Karpas-422 (cell line): ENCODE measurements around the gene SUSD4. TPM values are rescaled to one million over a fixed set of nuclear protein-coding genes. Genes with fewer than 3 reads are reported as not detected.

Experiments
- DNase-seq: peaks from one replicate; pipeline ENCODE4 v3.0.0-alpha.2; 2015
- H2AFZ ChIP-seq: fragments of 200-600 bp; sonication (generic); 2 replicates; pipeline ENCODE4 v1.6.1; 2014; ENCODE audit warnings: antibody characterized with exemption, low read length, mixed read lengths
- H3K27ac ChIP-seq: fragments of 200-600 bp; sonication (generic); 2 replicates; pipeline ENCODE4 v1.5.1; 2014; ENCODE audit warnings: mild to moderate bottlenecking, low read length, moderate library complexity
- H3K27me3 ChIP-seq: fragments of 200-600 bp; sonication (generic); 2 replicates; pipeline ENCODE4 v1.6.1; 2014; ENCODE audit warnings: low read length, mixed read lengths
- H3K36me3 ChIP-seq: fragments of 200-600 bp; sonication (generic); 2 replicates; pipeline ENCODE4 v1.6.1; 2014; ENCODE audit warnings: low read length, mixed read lengths; ENCODE audit not compliant: insufficient read depth
- H3K4me1 ChIP-seq: fragments of 200-600 bp; sonication (generic); 2 replicates; pipeline ENCODE4 v1.6.1; 2014; ENCODE audit warnings: mild to moderate bottlenecking, low read length, mixed read lengths
- H3K4me2 ChIP-seq: fragments of 200-600 bp; sonication (generic); 2 replicates; pipeline ENCODE4 v1.6.1; 2014; ENCODE audit warnings: low read length, low read depth, mild to moderate bottlenecking; ENCODE audit not compliant: poor library complexity, severe bottlenecking
- H3K4me3 ChIP-seq: fragments of 200-600 bp; sonication (generic); 2 replicates; pipeline ENCODE4 v1.5.1; 2014; ENCODE audit warnings: mild to moderate bottlenecking, antibody characterized with exemption, low read length, mixed read lengths
- H3K79me2 ChIP-seq: fragments of 200-600 bp; sonication (generic); 2 replicates; pipeline ENCODE4 v1.6.1; 2014; ENCODE audit warnings: mild to moderate bottlenecking, low read length, mixed read lengths
- H3K9ac ChIP-seq: fragments of 200-600 bp; sonication (generic); 2 replicates; pipeline ENCODE4 v1.6.0; 2014; ENCODE audit warnings: low read length
- H3K9me2 ChIP-seq: fragments of 200-600 bp; sonication (generic), shearing (Covaris generic); replicated peaks from 2 replicates; pipeline ENCODE4 v1.6.0; 2014; ENCODE audit warnings: mild to moderate bottlenecking, low read length, moderate library complexity; ENCODE audit not compliant: insufficient read depth
- H3K9me3 ChIP-seq: fragments of 300-700, 200-600 bp; sonication (generic); 2 replicates; pipeline ENCODE4 v1.6.1; 2014; ENCODE audit warnings: low read length, mixed read lengths
- H4K20me1 ChIP-seq: fragments of 200-600 bp; sonication (generic); 2 replicates; pipeline ENCODE4 v1.6.1; 2014; ENCODE audit warnings: mild to moderate bottlenecking, antibody characterized with exemption, low read length, low read depth; ENCODE audit not compliant: insufficient read depth
- total RNA-seq: library from RNA; depleted of rRNA; stranded (reverse); fragments of >200 nt; shearing (Covaris generic); gene quantifications from 2 replicates; pipeline ENCODE4 v1.2.3, GENCODE V29; 2014; ENCODE audit warnings: low replicate concordance

SUSD4 gene
- total RNA-seq, 1 experiment from 2014 or later: 0.34 TPM

DNA sequence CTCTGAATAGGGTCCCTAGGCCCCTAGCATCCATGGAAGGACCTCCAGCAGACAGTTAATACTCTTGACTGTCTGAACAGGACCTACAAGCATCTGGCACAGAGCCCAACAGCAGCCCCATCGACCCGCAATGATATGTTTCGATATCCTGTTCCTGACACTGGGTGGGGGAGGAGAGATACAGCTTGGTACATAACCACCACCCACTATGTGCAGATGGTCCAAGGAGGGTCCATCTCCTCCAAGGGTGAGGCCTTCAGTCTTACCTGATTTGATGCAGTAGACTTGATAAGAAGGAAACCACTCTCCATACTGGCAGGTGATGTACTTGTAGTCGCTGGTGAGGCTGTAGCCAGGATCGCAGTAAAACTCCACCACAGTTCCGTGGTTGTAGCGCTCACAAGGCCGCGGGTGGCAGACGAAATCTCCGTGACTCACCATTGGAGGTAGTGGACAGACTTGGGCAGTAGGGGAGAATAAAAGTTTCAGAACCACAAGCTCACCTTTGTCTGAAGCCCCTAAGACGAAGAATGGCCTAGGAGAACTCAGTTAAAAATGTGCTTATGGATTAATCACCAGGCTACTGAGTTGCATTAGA is 134.9 kb downstream of the SUSD4 start:
- H3K27ac ChIP-seq: no peak overlapping the region
- DNase-seq: no peak

DNA sequence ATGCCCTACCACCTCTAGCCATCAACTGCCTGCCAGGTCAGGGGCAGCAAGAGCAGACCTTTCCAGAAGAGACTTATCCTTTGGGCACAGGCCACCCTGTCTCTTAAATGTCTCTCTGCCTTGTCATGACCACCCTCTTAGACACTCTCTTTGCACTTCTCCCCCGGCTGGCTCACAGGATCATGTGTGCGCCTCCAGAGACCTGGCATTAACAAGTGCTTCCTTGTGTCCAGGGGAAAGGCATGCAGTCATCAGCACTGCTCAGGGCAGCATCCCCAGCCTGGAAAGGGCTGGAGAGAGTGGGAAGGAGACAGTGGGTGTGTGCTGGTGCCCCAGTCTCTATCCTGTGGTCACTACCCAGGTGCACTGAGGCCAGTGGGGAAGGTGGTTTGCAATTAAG is 135.8 kb downstream of the SUSD4 start:
- no peak overlapping the region for H3K4me2 ChIP-seq
- H3K27ac ChIP-seq: no peak overlapping the region
- H3K4me1 ChIP-seq: peaks cover 2% of the 10 kb centered on the region; the same call in 1 of the 2 replicates
- no peaks in the 10 kb centered on the region for H4K20me1 ChIP-seq
- H3K9me2 ChIP-seq: no peaks in the 10 kb centered on the region
- no peak overlapping the region for H2AFZ ChIP-seq
- no peak for DNase-seq
- H3K79me2 ChIP-seq: no peaks in the 10 kb centered on the region
- H3K36me3 ChIP-seq: no peaks in the 10 kb centered on the region
- no peak overlapping the region for H3K9ac ChIP-seq
- H3K9me3 ChIP-seq: no peaks in the 10 kb centered on the region
- no peak overlapping the region for H3K4me3 ChIP-seq
- H3K27me3 ChIP-seq: no peaks in the 10 kb centered on the region

More for the DNA sequence above, 134.9 kb downstream of the SUSD4 start:
- no peaks in the 10 kb centered on the region for H3K4me1 ChIP-seq
- H3K36me3 ChIP-seq: no peaks in the 10 kb centered on the region
- no peak overlapping the region for H3K4me2 ChIP-seq
- H3K9me2 ChIP-seq: no peaks in the 10 kb centered on the region
- H3K9ac ChIP-seq: no peak overlapping the region
- no peaks in the 10 kb centered on the region for H3K9me3 ChIP-seq
- no peaks in the 10 kb centered on the region for H3K27me3 ChIP-seq
- H3K79me2 ChIP-seq: no peaks in the 10 kb centered on the region
- no peaks in the 10 kb centered on the region for H4K20me1 ChIP-seq
- H2AFZ ChIP-seq: no peak overlapping the region
- no peak overlapping the region for H3K4me3 ChIP-seq

DNA sequence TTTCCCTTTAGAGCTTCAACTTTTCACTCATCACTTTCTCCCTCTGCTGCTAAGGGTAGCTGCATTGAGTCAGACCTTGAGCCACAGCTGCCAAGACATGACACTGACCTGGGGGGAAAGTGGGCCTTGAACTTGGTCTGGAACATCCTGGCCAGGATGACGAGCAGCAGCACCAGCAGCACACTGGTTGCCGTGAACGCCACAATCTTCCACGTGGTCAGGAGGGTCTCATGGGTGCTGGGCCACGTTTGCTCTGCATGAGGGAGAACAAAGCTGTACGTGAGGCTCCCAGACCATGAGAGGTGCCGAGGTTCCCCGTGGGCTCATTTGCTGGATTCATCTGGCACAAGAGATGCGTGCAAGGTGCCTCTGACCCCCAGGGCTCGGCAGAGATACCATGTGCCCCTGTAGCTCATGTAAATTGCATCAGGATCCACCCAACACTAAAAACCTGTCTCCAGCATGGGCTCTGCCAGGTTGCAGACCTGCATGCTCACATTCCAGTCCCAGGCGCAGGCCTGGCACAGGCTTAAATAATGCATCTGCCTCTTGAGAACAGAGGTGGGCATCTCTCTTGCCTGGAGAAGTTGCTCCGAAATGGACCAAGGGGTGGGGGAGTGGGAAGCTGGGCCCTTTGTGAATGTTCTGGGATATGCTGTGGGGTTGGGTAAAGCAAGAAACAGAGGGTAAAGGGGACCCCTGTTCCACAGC is 136.3 kb downstream of the SUSD4 start:
- H3K36me3 ChIP-seq: no peaks in the 10 kb centered on the region
- H3K9ac ChIP-seq: no peak overlapping the region

GRCh38 chr1:223227031-223227430 is 136.9 kb downstream of the SUSD4 start:
- H2AFZ ChIP-seq: no peak overlapping the region
- peaks cover 14% of the 10 kb centered on the region for H3K4me1 ChIP-seq
- no peak for DNase-seq
- no peak overlapping the region for H3K4me3 ChIP-seq
- no peaks in the 10 kb centered on the region for H4K20me1 ChIP-seq
- no peak overlapping the region for H3K9ac ChIP-seq
- no peaks in the 10 kb centered on the region for H3K27me3 ChIP-seq
- H3K9me3 ChIP-seq: no peaks in the 10 kb centered on the region
- no peaks in the 10 kb centered on the region for H3K9me2 ChIP-seq
- H3K27ac ChIP-seq: no peak overlapping the region
- no peaks in the 10 kb centered on the region for H3K79me2 ChIP-seq
- H3K4me2 ChIP-seq: no peak overlapping the region
- H3K36me3 ChIP-seq: no peaks in the 10 kb centered on the region

More for the DNA sequence above, 136.3 kb downstream of the SUSD4 start:
- H3K9me3 ChIP-seq: no peaks in the 10 kb centered on the region
- no peaks in the 10 kb centered on the region for H4K20me1 ChIP-seq
- H3K27me3 ChIP-seq: no peaks in the 10 kb centered on the region
- H3K4me3 ChIP-seq: no peak overlapping the region
- no peak overlapping the region for H2AFZ ChIP-seq
- no peaks in the 10 kb centered on the region for H3K9me2 ChIP-seq
- H3K27ac ChIP-seq: no peak overlapping the region
- no peak overlapping the region for H3K4me2 ChIP-seq
- no peaks in the 10 kb centered on the region for H3K79me2 ChIP-seq
- no peak for DNase-seq
- peaks cover 8% of the 10 kb centered on the region for H3K4me1 ChIP-seq

GRCh38 chr1:223226271-223226670 is 137.7 kb downstream of the SUSD4 start:
- Histone ChIP-seq H3K4me1 (peaks cover 22% of the 10 kb centered on the region), H3K4me3 (no peak overlapping the region), H3K27me3 (no peaks in the 10 kb centered on the region)

DNA sequence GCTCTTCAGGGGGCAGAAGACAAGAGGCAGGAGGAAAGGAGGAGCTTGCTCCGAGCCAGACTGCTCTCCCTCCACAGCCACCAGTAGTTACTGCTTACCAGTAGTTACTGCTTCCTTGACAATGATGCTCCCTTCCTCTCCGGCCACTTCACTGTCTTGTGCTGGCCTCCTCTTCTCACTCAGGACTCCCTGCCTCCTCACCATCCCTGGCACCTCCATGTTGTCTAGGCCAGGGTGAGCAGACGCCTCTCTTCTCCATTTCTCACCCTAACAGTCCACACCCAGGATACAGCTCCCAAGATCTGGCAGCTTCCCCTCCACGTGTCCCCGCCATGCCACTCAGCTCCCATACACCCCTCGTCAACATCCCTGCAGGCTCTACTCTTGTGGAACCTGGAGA is 138.5 kb downstream of the SUSD4 start:
- Histone ChIP-seq H3K27me3 (no peaks in the 10 kb centered on the region), H3K9me3 (no peaks in the 10 kb centered on the region), H3K4me2 (no peak overlapping the region), H3K4me1 (peaks cover 26% of the 10 kb centered on the region), H2AFZ (no peak overlapping the region), H3K79me2 (no peaks in the 10 kb centered on the region), H3K9me2 (no peaks in the 10 kb centered on the region), H3K36me3 (no peaks in the 10 kb centered on the region), H3K27ac (no peak overlapping the region), H3K4me3 (no peak overlapping the region), H4K20me1 (no peaks in the 10 kb centered on the region), H3K9ac (no peak overlapping the region)
- no peak for DNase-seq

More at GRCh38 chr1:223226271-223226670, 137.7 kb downstream of the SUSD4 start:
- no peaks in the 10 kb centered on the region for H3K79me2 ChIP-seq
- H3K27ac ChIP-seq: no peak overlapping the region
- no peaks in the 10 kb centered on the region for H3K9me3 ChIP-seq
- H3K9me2 ChIP-seq: no peaks in the 10 kb centered on the region
- no peak for DNase-seq
- H4K20me1 ChIP-seq: no peaks in the 10 kb centered on the region
- H3K9ac ChIP-seq: no peak overlapping the region
- no peak overlapping the region for H3K4me2 ChIP-seq
- no peaks in the 10 kb centered on the region for H3K36me3 ChIP-seq
- H2AFZ ChIP-seq: no peak overlapping the region

DNA sequence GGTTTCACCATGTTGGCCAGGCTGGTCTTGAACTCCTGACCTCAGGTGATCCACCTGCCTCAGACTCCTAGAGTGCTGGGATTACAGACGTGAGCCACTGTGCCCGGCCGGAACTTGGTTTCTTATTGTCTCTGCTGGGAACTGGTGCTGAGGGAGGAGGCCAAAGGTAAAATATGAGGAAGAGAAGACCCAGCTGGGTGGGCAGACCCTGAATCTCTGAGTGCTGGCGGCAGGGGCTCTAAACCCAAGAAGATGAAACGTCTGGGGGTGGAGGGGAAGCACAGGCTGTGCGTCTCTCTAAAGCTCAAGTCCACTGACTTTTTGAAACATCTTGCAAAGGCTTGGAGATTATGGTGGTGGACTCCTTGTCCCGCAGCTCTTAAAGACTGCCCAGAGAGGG is 138.9 kb downstream of the SUSD4 start:
- H4K20me1 ChIP-seq: no peaks in the 10 kb centered on the region
- H3K36me3 ChIP-seq: no peaks in the 10 kb centered on the region
- no peak overlapping the region for H3K27ac ChIP-seq
- H2AFZ ChIP-seq: no peak overlapping the region
- H3K4me2 ChIP-seq: no peak overlapping the region
- H3K4me3 ChIP-seq: no peak overlapping the region
- H3K27me3 ChIP-seq: no peaks in the 10 kb centered on the region
- no peaks in the 10 kb centered on the region for H3K79me2 ChIP-seq
- peaks cover 26% of the 10 kb centered on the region for H3K4me1 ChIP-seq
- no peaks in the 10 kb centered on the region for H3K9me3 ChIP-seq
- H3K9ac ChIP-seq: no peak overlapping the region
- no peak for DNase-seq
- H3K9me2 ChIP-seq: no peaks in the 10 kb centered on the region

DNA sequence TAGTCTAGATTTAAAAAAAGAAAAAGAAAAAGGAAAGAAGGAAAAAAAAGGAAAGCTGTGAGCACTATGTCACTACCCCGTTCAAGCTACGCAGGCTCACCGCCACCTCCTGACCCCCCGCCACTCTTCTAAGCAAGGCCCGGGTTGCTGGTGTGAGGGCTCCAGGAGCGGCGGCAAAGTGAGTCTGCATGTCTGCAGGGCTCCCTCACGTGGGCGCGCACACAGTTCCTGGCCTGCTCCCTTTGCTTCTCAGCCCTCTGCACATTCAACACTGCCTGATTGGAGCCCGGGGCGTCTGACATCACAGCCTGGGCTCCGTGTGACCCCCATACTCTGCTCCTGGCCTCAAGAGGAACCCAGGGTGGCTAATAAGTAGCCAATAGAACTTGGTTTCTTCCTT is 139.5 kb downstream of the SUSD4 start:
- Histone ChIP-seq H4K20me1 (no peaks in the 10 kb centered on the region), H3K27me3 (no peaks in the 10 kb centered on the region), H3K9me3 (no peaks in the 10 kb centered on the region), H3K36me3 (no peaks in the 10 kb centered on the region), H3K9me2 (no peaks in the 10 kb centered on the region), H3K4me1 (peaks cover 26% of the 10 kb centered on the region), H3K9ac (no peak overlapping the region), H3K27ac (no peak overlapping the region), H2AFZ (no peak overlapping the region), H3K4me3 (no peak overlapping the region), H3K79me2 (no peaks in the 10 kb centered on the region), H3K4me2 (no peak overlapping the region)
- no peak for DNase-seq
